NCI-H1105 treated with DMSO at 0.1 percent for 48 hours (cell line): ENCODE measurements around the gene RAVER1.
"Not testable (repeated sequence)": the region's sequence is repeated elsewhere in the genome, so short reads cannot be mapped to it uniquely, and the experiment has no call there.

ENCODE experiments used
- DNase-seq: peaks from one replicate; lab custom pipeline; 2025; lab: John Stamatoyannopoulos, UW

RAVER1 gene, protein sequence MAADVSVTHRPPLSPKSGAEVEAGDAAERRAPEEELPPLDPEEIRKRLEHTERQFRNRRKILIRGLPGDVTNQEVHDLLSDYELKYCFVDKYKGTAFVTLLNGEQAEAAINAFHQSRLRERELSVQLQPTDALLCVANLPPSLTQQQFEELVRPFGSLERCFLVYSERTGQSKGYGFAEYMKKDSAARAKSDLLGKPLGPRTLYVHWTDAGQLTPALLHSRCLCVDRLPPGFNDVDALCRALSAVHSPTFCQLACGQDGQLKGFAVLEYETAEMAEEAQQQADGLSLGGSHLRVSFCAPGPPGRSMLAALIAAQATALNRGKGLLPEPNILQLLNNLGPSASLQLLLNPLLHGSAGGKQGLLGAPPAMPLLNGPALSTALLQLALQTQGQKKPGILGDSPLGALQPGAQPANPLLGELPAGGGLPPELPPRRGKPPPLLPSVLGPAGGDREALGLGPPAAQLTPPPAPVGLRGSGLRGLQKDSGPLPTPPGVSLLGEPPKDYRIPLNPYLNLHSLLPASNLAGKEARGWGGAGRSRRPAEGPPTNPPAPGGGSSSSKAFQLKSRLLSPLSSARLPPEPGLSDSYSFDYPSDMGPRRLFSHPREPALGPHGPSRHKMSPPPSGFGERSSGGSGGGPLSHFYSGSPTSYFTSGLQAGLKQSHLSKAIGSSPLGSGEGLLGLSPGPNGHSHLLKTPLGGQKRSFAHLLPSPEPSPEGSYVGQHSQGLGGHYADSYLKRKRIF

DNA sequence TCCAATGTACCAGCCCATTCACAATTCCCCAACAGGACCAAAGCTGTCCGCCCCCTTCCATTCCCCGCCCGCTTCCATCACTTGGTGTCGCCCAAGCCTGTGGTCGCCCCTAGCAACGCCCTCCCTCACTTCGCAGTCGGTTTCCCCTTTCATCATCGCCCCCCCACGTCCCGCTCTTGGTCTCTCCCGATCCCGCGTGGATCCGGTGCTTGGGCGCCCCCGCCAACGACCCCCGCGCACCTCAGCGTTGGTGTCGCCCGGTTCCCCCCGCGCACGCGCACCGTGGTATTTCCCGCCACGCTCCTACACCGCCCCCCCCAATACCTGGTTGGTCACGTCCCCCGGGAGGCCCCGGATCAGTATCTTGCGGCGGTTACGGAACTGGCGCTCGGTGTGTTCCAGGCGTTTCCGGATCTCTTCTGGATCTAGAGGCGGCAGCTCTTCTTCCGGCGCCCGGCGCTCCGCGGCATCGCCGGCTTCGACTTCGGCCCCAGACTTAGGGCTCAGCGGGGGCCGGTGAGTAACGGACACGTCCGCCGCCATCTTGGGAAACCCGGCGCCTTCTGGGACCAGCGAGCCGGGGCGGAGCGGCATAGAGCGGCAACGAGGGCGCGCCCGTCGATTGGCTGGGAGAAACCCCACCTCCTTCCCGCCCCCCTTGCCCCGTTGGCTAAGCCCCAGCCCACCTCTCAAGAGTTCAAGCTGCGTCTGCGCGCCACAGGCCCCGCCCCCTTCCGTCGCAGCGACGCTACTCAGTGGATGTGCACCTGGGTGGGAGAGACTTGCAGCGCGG is at the start of gene RAVER1:
RAVER1 (minus strand) TSS at position 565 of the 793 bp plus-strand sequence; CDS start at position 543, 22 bp downstream.
- peak; percentile 95 for DNase-seq

DNA sequence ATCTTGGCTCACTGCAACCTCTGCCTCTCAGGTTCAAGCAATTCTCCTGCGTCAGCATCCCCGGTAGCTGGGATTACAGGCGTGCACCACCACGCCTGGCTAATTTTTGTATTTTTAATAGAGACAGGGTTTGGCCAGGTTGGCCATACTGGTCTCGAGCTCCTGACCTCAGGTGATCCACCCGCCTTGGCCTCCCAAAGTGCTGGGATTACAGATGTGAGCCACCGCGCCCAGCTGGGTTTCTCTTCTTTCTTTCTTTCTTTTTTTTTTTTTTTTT is 49.8 kb upstream of the RAVER1 start:
- DNase-seq = not testable (repeated sequence)

DNA sequence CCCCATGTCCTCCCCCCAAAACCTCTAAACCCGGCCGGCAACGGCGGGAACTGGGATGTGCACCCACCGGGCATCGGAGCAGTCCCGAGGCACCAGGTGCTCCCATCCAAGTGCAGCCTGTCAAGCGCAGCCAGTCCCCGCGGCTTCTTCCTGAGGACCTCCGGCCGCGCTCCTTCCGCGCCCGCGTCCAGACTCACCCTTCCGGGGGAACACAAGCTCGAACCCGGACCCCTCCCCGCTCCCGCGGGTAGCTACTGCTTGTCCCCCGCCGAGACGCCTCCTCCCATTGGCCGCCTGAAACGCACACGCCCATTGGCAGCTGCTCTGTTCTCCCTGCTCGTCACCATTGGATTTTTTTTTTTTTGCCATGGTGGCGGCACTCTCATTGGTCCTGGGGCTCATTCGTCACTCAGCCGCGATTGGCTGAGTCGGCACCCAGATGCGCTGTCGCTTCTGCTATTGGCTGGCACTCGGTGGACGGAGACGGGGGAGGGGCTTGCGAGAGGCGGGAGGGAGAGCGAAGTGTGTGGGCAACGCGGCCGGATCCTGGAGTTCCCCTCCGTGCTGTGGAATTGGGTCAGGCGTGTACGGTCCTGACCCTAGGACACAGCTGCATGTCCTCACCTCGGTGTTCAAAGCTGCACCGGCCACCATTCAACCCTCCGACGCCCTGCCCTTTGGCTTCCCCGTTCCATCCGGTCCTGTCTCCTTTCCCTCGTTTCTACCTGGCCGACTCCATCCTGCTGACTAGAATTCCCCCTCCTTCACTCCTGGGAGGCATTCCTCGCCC is 47.2 kb upstream of the RAVER1 start, which contains the start of gene TYK2:
TYK2 (minus strand) TSS at position 260 of the 790 bp plus-strand sequence. CDS start 2,166 bp downstream, outside the sequence.
- DNase-seq = peak; percentile 98

DNA sequence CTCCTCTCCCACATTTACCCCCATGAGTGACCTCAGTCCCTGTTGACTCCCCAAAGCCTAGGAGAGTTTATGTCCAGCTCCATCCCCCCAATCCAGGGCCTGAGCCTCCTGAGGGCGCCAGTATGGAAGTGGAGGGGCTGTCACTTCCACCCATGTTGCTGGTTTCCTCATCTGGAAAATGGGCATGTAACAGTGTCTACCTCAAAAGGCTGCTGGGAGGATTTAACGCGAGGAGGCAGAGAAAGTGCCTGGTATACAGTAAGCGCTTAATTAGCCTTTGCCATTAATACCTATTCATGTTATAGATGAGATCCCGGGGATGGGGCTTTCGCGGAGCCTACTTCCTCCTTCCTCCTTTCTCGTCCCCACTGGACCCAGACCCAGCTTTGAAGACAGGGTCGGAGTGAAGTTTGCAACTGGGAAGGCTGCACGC is 46.6 kb upstream of the RAVER1 start:
- no peak for DNase-seq

DNA sequence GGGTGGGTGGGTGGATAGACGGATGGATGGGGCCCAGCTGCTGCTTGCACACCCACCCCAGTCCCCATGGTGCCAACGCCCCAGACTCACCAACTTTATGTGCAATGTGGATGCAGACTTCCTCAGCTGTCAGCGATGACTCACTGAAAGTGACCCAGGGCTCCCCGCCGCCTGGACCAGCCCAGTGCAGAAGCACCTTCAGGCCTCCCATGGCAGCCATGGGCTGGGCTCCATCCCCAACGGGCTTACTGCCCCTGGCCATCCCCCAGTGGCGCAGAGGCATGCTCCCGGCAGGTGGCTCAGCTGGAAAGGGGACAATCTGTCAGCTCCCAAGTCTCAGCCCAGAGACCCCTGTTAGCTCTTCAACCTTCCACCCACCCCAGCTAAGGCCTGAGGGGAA is 44.8 kb upstream of the RAVER1 start:
- DNase-seq = no peak

DNA sequence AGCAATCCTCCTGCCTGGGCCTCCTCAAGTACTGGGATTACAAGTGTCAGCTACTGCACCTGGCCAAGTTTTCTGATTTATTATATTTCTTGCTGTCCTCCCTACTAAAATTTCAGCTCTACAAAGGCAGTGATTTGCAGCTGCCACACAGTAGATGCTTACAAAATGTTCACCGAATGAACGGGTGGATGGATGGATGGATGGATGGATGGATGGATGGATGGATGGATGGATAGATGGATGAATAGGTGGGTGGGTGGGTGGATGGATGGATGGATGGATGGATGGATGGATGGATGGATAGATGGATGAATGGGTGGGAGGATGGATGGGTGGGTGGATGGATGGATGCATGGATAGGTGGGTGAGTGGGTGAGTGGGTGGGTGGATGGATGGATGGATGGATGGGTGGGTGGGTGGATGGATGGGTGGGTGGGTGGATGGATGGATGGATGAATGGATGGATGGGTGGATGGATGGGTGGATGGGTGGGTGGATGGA is 43.9 kb upstream of the RAVER1 start:
- not testable (repeated sequence) for DNase-seq

DNA sequence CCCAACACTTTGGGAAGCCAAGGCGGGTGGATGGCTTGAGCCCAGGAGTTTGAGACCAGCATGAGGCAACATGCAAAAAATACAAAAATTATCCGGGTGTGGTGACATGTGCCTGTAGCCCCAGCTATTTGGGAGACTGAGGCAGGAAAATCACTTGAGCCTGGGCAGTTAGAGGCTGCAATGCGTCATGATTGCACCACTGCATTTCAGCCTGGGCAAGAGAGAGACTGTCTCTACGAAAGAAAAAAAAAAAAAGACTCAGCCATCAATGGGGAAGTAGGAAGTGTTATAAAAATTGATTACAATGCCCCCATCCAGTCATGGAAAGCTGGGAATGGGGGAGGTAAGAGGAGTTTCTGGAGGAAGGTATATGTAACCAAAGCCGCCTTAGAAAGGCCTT is 41.6 kb upstream of the RAVER1 start:
- no peak for DNase-seq

DNA sequence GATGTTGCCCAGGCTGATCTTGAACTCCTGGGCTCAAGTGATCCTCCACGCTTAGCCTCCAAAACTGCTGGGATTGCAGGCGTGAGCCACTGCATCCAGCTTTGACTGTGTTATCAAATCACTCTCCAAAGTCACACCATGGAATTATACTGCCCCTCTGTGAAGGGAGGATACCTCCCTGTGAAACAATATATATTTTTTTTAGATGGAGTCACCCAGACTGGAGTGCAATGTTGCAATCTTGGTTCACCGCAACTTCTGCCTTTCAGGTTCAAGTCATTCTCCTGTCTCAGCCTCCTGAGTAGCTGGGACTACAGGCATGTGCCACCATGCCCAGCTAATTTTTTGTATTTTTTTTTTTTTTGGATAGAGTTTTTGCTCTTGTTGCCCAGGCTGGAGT is 39.4 kb upstream of the RAVER1 start:
- no peak for DNase-seq

DNA sequence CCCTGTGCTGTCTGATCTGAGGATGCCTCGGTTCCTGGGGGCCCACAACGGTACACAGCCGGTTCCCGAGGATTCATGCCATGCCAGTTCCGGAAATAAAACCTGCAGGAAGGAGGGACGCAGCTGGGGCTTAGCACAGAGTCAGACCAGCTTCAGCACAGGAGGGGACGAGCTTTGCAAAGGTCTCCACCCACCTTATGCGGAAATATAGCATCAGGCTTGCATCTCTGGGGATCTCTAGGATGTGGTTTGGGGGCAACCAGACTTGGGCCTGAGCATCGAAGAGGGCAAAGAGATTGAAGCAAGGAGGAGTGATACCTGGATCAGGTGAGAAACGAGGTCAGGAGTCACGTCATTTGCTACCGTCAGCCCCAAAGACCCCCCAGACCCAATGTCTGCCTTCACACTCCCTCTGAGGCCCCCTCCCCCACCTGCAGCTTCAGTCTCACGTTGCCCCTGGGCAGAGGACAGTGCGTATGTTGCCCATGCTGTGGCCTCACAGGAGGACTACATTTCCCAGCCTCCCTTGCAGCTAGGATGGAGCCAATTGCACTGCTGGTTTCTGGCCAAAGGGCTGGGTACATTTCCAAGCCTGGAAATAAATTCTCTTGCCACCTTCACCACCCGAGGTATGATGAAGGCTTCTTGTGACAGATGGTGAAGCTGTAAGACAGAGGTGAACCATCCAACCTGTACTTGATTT is 34.9 kb upstream of the RAVER1 start:
- no peak for DNase-seq

DNA sequence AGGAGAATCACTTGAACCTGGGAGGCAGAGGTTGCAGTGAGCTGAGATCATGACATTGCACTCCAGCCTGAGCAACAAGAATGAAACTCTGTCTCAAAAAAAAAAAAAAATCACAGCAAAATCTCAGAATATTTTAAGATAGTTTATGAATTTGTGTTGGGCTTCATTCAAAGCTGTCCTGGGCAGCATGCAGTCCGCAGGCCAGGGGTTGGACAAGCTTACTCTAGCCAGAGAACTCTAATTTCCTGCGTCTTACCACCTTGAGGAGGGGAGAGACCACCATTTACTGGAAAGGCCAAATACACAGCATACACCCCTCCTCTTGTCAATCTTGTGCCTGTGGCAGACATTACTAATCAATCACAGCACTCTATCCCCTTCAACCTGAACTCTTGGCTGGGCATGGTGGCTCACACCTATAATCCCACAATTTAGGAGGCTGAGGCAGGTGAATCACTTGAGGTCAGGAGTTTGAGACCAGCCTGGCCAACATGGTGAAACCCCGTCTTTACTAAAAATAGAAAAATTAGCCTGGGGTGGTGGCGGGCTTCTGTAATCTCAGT is 33.7 kb upstream of the RAVER1 start:
- DNase-seq = not testable (repeated sequence)

DNA sequence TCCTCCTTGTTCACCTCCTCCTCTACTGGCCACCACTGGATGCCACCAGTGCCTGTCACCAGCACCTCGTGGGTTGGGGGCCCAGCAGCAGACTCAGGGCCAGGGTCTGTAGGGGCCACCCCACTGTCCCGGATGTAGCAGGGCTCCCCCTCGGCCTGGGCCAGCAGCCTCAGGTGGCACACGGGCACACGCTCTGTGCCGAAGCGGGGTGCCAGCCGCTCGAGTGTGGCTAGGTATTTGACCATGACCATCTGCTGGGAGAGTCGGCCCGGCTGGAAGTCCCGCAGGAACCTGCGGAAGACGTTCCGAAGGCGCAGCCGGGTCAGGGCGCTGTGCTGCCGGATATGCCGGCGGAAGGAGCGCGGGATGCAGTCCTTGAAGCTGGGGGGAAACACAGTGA is 32.2 kb upstream of the RAVER1 start:
- no peak for DNase-seq

DNA sequence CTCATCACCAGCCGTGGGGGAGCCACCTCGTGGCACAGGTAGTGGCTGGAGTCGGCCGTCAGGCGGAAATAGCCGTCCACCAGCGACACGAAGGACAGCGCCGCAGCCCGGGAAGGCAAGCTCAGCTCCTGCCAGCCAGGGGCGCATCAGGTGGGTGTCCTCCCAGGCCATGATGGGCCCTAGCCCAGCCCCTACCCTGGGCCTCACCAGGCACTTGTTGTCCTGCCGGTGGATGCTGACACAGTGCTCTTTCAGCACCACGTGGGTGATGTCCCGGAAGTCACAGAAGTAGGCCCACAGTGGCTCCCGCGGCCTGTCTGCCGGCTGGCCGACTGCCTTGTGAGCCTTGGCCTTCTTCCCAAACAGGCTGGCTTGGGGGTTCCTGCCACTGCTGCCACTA is 31.3 kb upstream of the RAVER1 start:
- no peak for DNase-seq

DNA sequence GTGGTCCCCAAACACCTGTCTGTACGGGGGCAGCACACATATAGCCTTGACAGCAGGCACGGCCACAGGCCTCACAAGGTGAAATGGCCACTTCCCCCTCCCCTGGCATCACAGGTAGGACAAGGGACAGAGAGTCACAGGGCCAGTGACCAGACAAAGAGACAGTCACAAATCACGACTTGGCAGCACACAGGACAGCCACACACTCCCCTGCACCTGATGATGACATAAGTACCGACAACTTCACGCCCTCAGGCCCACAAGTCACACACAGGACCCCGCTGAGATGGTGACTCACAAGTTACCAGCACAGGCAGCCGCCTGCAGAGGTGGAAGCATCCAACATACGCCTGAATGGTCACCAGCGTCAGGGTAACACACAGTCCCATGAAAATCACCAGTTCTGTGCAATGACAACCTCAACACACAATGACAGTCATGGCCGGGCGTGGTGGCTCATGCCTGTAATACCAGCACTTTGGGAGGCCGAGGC is 30.5 kb upstream of the RAVER1 start:
- DNase-seq = no peak

DNA sequence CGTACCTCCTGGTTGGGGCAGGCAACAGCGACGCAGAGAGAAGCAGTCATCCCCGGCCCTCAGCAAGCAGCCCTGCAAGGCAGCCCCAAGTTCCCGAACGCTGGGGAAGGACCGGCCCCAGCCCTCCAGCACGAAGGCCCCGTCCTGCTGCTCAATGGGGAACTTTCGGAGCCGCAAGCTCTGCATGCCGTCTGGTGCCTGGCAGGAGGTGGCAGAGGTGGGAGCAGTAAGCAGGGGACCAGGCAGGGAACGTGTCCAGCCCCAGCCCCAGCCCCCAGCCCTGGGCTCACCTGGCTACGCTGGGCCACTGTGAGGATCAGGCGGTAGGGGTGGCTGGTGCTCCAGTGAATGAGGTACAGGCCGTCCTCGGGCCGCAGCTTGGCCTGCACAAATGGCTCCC is 28.9 kb upstream of the RAVER1 start:
- no peak for DNase-seq

DNA sequence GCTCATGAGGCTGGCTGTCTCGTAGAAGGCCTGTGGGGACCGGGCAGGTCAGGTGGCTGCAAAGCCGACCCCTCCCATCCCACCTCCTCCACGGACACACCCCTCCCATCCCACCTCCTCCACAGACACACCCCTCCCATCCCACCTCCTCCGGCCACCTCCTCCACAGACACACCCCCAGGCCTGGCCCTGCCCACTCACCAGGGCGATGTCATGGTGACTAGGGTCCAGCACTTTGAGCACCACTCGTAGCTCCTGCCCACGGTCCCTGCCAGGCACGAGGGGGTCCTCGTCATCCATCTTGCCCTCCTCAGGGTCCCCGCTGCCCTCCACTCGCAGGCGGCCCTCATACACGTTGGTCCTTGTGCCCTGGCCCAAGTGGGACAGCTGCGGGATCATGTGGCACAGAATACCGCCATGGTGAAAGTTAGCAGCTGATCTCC is 28.3 kb upstream of the RAVER1 start:
- DNase-seq = no peak

DNA sequence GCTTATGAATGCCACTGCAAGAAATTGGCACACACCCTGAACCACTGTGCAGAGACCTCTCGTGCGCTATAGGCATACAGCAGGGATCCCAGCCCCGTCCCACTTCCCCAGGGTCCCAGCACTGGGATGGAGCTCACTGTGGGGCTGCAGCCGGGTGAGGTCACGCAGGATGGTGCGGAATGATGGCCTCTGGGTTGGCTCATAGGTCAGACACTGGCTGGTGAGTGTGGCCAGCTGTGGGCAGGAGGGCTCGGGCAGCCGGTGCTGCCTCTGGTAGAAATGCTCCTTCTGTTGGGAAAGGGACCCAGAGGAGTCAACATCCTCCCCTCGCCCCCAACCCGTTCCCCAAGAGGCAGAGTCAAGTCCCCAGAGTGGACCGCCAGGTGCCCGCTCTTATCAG is 23.1 kb upstream of the RAVER1 start:
- DNase-seq = no peak

DNA sequence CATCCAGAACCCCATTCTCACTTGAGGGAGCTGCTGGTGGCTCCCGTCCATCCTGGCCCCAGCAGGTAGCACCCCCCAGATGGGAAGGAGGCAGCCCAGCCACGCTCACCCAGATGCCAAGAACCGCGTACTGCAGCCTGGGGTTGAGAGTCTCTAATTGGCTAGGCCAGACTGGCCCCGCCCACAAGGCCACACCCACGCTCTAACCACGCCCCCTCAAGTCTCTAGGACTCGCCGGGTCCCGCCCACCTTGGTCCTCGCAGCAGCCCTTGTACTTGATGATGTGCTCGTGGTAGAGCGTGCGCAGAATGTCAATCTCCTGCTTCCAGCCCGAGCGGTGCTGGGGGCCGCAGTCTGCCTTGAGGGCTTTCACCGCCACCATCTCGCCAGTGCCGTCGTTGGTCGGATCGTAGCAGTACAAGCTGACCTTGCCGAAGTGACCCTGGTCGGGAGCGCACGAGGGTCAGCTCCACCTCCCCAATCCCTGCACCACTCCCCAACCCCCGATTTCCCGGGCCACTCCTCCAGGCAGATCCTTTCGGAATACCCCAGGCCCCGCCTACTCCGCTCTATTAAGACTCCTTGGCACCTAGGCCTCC is 20.6 kb upstream of the RAVER1 start:
- DNase-seq = no peak

DNA sequence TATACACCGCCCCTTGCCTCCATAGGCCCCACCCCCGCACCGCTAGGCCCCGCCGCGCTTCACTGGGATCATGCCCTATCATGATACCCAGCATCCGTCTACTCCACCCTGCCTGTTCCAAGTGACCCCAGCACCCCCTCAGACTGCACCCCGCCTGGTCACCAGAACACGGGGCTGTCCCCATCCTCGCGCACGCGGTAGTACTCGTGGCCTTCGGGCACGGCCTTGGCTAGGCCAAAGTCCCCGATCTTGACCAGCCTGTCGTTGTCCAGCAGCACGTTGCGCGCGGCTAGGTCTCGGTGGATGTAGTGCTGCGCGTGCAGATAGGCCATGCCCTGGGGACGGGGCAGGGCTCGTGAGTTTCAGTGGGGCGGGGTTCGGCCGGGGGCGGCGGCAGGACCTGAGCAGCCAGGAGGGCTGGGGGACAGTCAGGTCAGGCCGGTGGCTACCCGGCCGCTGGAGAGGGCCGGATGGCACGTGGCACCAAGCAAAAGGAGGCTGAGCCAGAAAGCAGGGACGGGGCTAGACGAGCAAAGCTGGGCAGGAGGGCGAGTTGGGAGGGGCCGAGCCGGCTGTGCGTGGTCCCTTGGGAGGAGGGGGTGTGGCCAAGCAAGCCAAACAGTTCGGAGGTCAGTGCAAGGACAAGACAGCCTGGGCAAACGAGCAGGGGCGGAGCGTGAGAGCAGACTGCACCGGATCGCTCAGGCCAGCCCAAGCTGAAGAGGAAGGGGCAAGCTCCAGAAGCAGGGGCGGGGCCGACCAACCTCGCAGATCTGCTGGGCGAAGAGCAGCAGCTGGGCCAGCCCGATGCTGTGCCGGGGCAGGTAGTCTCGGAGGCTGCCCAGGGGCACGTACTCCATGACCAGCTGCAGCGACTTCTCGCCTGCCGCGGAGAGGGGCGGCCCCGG is 19.7 kb upstream of the RAVER1 start:
- DNase-seq = no peak

DNA sequence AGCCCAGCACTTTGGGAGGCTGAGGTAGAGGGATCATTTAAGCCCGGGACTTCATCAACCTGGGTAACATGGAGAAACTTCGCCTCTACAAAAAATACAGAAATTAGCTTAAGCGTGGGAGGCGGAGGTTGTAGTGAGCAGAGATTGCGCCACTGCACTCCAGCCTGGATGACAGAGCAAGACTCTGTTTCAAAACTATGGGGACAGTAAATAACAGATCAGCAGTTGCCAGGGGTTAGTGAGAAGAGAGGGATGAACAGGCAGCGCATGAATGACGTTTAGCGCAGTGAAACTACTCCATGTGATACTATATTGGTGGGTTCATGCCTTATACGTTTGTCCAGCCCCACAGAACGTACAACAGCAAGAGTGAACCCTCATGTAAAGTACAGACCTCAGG is 13.2 kb upstream of the RAVER1 start:
- no peak for DNase-seq
